Erythroblast (primary cell): ENCODE measurements around the gene PRKD3.

Source experiments
- GATA1 ChIP-seq: IDR thresholded peaks from 2 replicates; pipeline ENCODE4 v1.6.1; 2011; ENCODE audit warnings: low read depth, mild to moderate bottlenecking, control low read depth, low read length, moderate library complexity
- POLR2A ChIP-seq: IDR thresholded peaks from 2 replicates; pipeline ENCODE4 v1.6.1; 2011; ENCODE audit warnings: mild to moderate bottlenecking, low read length

- TF ChIP-seq POLR2A, result no peak
- TF ChIP-seq GATA1, result no peak
These were observed 3.5 kb downstream of the PRKD3 start for GRCh38 chr2:37321029-37321682.
